Right lobe of liver (tissue), 6 donors: ENCODE data around the gene HPX. TPM values are rescaled to one million over a fixed set of nuclear protein-coding genes. Genes with fewer than 3 reads are reported as not detected.
"Not testable (repeated sequence)": the region's sequence is repeated elsewhere in the genome, so short reads cannot be mapped to it uniquely, and the experiment has no call there.

Source experiments
- ATAC-seq, 4 donors: fragments of 200-7000 bp; cut with Tn5 transposase; one replicate each; pipeline ENCODE4 v1.9.1; 2020; ENCODE audit warnings: mild to moderate bottlenecking in 4 of 4, moderate library complexity in 4 of 4
- DNase-seq, 3 donors: peaks; one replicate each; pipeline ENCODE4 v3.0.0-alpha.2; 2020
- H3K27ac ChIP-seq, 3 donors: fragments of 200-600 bp; one replicate each; pipeline ENCODE4 v1.8.0; 2022
- H3K27me3 ChIP-seq, 2 donors: fragments of 200-600 bp; one replicate each; pipeline ENCODE4 v1.8.0; 2022
- H3K36me3 ChIP-seq, 4 donors: fragments of 200-600 bp; sonication (generic) in 1 of 4; one replicate each; pipeline versions ENCODE4 v1.5.1 to v1.8.0; 2017 to 2022; ENCODE audit warnings: control low read depth in 1 of 4
- H3K4me1 ChIP-seq, 4 donors: fragments of 200-600 bp; sonication (generic) in 1 of 4; one replicate each; pipeline versions ENCODE4 v1.5.1 to v1.8.0; 2017 to 2022; ENCODE audit warnings: control low read depth in 1 of 4
- H3K4me3 ChIP-seq, 3 donors: fragments of 200-600 bp; one replicate each; pipeline ENCODE4 v1.8.0; 2022
- H3K9me3 ChIP-seq, 4 donors: fragments of 200-600 bp; sonication (generic) in 1 of 4; one replicate each; pipeline versions ENCODE4 v1.5.1 to v1.8.0; 2017 to 2022; ENCODE audit warnings: control low read depth in 1 of 4
- CTCF ChIP-seq, 4 donors: fragments of 200-600 bp in 3 of 4; fragments of 450-650 bp in 1 of 4; IDR thresholded peaks; one replicate each; pipeline versions ENCODE4 v1.5.1 to v1.8.0; 2016 to 2022; ENCODE audit warnings: antibody characterized with exemption in 4 of 4, mild to moderate bottlenecking in 2 of 4
- POLR2A ChIP-seq: fragments of 450-650 bp; IDR thresholded peaks from one replicate; pipeline ENCODE4 v1.6.1; 2017; ENCODE audit warnings: antibody characterized with exemption, mild to moderate bottlenecking
- WGBS: methylation state at CpG from one replicate; pipeline ENCODE4 v1.1.6; 2018; ENCODE audit warnings: low coverage, low lambda C conversion rate; ENCODE audit not compliant: insufficient coverage; ENCODE audit errors: missing lambda C conversion rate; 5-methylcytosine and 5-hydroxymethylcytosine counted together
- intact Hi-C, 2 donors: fragments of 100-400 bp; cut with DNase I; formaldehyde crosslinking; loops; one replicate each; pipeline versions ENCODE4 v1.11.2 to v1.14.1; 2022
- total RNA-seq, 6 experiments: library from RNA; depleted of rRNA in 2 of 6; stranded (reverse); fragments of >200 nt in 2 of 6; fragmentation: NEBNext Ultra II Directional in 3 of 6; extraction: Animal tissue kit (Norgen Biotek cat#: 25700) in 3 of 6; gene quantifications; one replicate each; pipeline versions ENCODE4 v1.1.0 to v1.2.4, GENCODE V29; 2016 to 2023
- donor health status: DM: no; HTN: yes; CAD: no.
- donor health status: DM: no; HTN: no; CAD: no.
- donor health status: DM: no; HTN: no; CAD: no.
- donor health status: DM: no; HTN: yes; CAD: no.
- donor health status: DM: no; HTN: yes; CAD: no.

HPX gene
- total RNA-seq, 6 experiments from 2014 or later, result 3,555 to 5,250 (median 4,456) TPM

GRCh38 chr11:6393989-6394670 lies 46.7 kb downstream of the HPX start:
- Histone ChIP-seq H3K9me3 (no peaks in the 10 kb centered on the region), H3K4me3 (no peak overlapping the region), H3K36me3 (peaks cover 0 to 3% (median 0%) of the 10 kb centered on the region in 4 donors), H3K4me1 (peaks cover 0 to 14% (median 6%) of the 10 kb centered on the region in 4 donors), H3K27ac (no peak overlapping the region), H3K27me3 (no peaks in the 10 kb centered on the region)
- TF ChIP-seq POLR2A, result no peak
- TF ChIP-seq CTCF (IDR thresholded peaks at IDR 0.05), result no peak
- WGBS, result 89% methylated on average over 5 of the region's 16 CpGs
- intact Hi-C loops, result loop anchor here in 1 of 2 donors (5.0 kb wide), 1 partner anchor 43 kb away; no protein-coding TSS in a partner anchor
- DNase-seq (no peak), ATAC-seq (no peak)

GRCh38 chr11:6392251-6392650 lies 48.5 kb downstream of the HPX start:
- ATAC-seq, H3K9me3 ChIP-seq, H3K4me3 ChIP-seq, DNase-seq, H3K27ac ChIP-seq, H3K27me3 ChIP-seq, H3K36me3 ChIP-seq: not testable (repeated sequence)
- intact Hi-C loops, result loop anchor here in 1 of 2 donors (5.0 kb wide), 1 partner anchor 45 kb away; no protein-coding TSS in a partner anchor
- 95% methylated on average over 3 of the region's 4 CpGs for WGBS
- H3K4me1 ChIP-seq, result peaks cover 0 to 29% (median 12%) of the 10 kb centered on the region in 4 donors

- no peaks in the 10 kb centered on the region for H3K9me3 ChIP-seq
- ATAC-seq, result no peak
- H3K27ac ChIP-seq, result no peak overlapping the region
- H3K36me3 ChIP-seq, result peaks cover 0 to 3% (median 0%) of the 10 kb centered on the region in 4 donors
- peaks cover 0 to 31% (median 12%) of the 10 kb centered on the region in 4 donors for H3K4me1 ChIP-seq
- peak overlapping the region in 2 of 3 donors; percentile 79 to 96 for H3K4me3 ChIP-seq
- DNase-seq, result no peak
- WGBS, result 100% methylated on average over 1 of the region's 18 CpGs
- no peak for TF ChIP-seq POLR2A
- intact Hi-C loops, result loop anchor here in 1 of 2 donors (5.0 kb wide), 1 partner anchor 46 kb away; no protein-coding TSS in a partner anchor
- H3K27me3 ChIP-seq, result no peaks in the 10 kb centered on the region
These were observed 49.2 kb downstream of the HPX start for GRCh38 chr11:6391537-6392134.

- H3K27me3 ChIP-seq, result no peaks in the 10 kb centered on the region
- peaks cover 0 to 31% (median 12%) of the 10 kb centered on the region in 4 donors for H3K4me1 ChIP-seq
- DNase-seq (no peak), ATAC-seq (no peak)
- H3K9me3 ChIP-seq, result no peaks in the 10 kb centered on the region
- 0% methylated on average over 3 of the region's 19 CpGs for WGBS
- H3K36me3 ChIP-seq, result peaks cover 0 to 3% (median 0%) of the 10 kb centered on the region in 4 donors
- intact Hi-C loops, result loop anchor here in 1 of 2 donors (5.0 kb wide), 1 partner anchor 46 kb away; no protein-coding TSS in a partner anchor
- TF ChIP-seq CTCF (IDR thresholded peaks at IDR 0.05) (no peak), POLR2A (no peak)
- peak overlapping the region; percentile 79 to 96 (median 95) for H3K4me3 ChIP-seq
- peak overlapping the region; percentile 81 to 87 (median 85) for H3K27ac ChIP-seq
These were observed 49.9 kb downstream of the HPX start for GRCh38 chr11:6390718-6391469.
